ENCODE results near the gene CYP19A1.

GRCh38 chr15:51311510-51311909 lies 26.9 kb downstream of the CYP19A1 start:
- TF ChIP-seq DPF2 (IDR thresholded peaks at IDR 0.05) (no peak), MAFK (IDR thresholded peaks at IDR 0.05; ENCODE audit: low read length) (no peak), SMARCC2 (IDR thresholded peaks at IDR 0.05; ENCODE audit: low read depth) (no peak), KLF10 (CRISPR knock-in tag; IDR thresholded peaks at IDR 0.05) (no peak), ZNF224 (CRISPR knock-in tag; IDR thresholded peaks at IDR 0.05) (no peak), GTF2F1 (IDR thresholded peaks at IDR 0.05; ENCODE audit: low read depth, low read length) (no peak), USF1 (CRISPR knock-in tag; IDR thresholded peaks at IDR 0.05) (no peak), EP300 (IDR thresholded peaks at IDR 0.05; ENCODE audit: low read length) (no peak)

Measured in K562 (cell line).